Activated CD8-positive, alpha-beta memory T cell treated with anti-CD3 and anti-CD28 coated beads for 1 hour (primary cell): Measurements from ENCODE around the gene LYRM4.
A peak's percentile ranks its signal among the peaks of the same experiment; 100 is the strongest.

ENCODE experiments used
- DNase-seq, 2 donors: peaks; one replicate each; pipeline ENCODE4 v3.0.0-alpha.2; 2020; ENCODE audit warnings: low read depth in 1 of 2; ENCODE audit errors: extremely low read depth in 1 of 2

The LYRM4 gene

DNA sequence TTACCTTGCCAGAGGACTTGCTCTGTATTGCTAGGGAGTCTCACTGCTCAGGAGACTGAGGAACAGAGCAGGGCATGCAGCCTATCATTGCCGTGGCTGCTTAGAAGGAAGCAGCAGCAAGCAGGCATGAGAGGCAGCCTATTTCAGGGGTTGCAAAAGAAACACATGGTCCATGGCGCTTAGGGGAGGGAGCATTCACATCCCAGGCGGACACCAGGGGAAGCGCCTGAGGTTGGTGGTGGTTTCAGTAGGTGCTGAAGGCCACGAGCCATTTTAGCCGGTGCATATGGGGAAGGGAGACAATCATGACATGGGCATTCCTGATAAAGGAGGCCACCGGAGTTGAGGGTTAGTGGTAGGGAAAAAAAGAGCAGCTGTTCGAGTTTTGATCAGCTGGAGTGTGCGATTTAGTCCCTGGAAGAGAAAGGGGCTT, 21.5 kb upstream of the LYRM4 start:
- no peak for DNase-seq

GRCh38 chr6:5280920-5281319, 20.2 kb upstream of the LYRM4 start:
- DNase-seq, result no peak

GRCh38 chr6:5279891-5280338, 19.2 kb upstream of the LYRM4 start:
- DNase-seq, result no peak

GRCh38 chr6:5278565-5279120, 17.9 kb upstream of the LYRM4 start:
- DNase-seq, result no peak

DNA sequence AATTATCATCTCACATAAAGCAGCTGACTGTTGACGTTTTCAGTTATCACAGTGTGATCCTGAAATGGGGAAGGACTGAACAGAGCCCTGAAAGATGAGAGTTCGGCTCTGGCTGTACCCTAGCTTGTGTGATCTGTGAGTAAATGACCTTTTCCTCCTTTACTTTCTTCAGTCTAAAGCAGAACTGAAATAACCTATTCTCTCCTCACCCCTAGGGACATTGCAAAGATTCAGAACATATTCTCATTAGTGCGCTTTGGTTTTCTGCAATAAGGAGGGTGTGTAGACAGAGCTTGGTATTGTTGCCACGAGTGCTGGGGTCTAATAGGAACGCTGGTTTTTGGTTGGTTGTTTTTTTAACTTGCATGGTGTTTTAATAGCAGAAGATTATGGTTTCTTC, 17.3 kb upstream of the LYRM4 start:
- no peak for DNase-seq

- no peak for DNase-seq
Measured at GRCh38 chr6:5277589-5277988, 16.8 kb upstream of the LYRM4 start.

- no peak for DNase-seq
Measured at GRCh38 chr6:5276581-5276980, 15.8 kb upstream of the LYRM4 start.

DNA sequence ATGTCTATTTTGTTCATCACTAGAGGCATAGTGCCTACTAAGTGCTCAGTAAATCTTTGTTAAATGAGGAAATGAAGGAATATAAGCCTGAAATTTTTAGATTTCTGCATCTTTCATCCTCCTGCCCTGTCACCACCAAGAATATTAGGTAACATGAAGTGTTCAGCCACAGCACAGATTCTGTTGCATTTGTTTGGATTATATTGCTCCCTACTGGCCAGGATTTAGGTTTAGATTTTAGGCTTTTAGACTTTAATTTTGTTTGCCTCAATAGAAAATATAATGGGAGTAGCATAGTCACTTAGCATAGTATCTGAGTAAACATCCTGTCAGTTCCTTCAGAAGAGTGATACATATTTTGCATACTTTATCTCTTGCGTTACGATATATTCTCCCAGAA, 14.7 kb upstream of the LYRM4 start:
- DNase-seq, result no peak

DNA sequence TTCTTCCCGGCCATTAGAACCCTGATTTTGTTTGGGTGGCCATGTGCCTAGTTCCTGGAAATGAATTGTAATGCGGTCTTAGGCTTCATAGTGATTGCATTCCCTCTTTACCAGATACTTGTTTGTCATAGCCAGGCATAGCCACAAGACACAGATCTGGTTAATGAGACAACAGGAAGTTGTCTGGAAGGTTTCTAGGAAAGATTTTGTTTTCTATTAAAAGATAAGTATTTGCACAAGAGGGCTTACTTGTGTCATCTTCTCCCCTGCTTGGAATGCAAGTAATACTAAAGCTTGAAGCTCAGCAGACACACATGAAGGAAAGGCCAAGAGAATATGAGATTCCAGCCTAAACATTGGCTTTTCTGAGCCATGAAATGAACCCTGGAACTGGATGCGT, 13.5 kb upstream of the LYRM4 start:
- DNase-seq, result no peak

- no peak for DNase-seq
Measured at GRCh38 chr6:5271926-5272325, 11.2 kb upstream of the LYRM4 start.

- DNase-seq, result no peak
Measured at GRCh38 chr6:5270093-5270680, 9.4 kb upstream of the LYRM4 start.

- no peak for DNase-seq
Measured at GRCh38 chr6:5266423-5266822, 5.7 kb upstream of the LYRM4 start.

GRCh38 chr6:5261545-5262109, 877 bp upstream of the LYRM4 start:
- no peak for DNase-seq

DNA sequence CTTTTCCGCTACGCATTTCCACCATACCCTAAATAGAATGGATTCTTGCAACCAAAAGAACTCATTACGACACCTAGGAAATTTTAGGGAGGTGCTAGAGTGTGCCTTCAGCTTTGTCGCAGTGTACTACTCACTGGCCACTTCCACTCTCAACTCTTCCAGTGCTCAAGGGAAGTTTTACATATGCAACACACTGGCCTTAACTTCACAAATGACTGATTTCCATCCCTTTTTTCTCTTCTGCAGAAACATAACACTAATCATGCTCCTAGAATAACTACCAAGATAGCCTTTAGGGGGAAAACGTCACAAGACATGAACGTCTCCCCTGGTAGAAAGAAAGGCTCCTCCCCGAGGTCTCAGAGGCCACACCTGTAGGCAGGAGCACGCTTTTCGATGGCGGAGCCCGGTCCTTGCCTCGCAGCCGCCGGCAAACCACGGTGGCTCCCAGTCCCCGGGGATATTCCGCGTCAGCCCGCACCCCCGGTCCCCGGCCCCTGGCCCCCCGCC, 584 bp downstream of the LYRM4 start:
- peak; percentile 50 to 57 for DNase-seq

DNA sequence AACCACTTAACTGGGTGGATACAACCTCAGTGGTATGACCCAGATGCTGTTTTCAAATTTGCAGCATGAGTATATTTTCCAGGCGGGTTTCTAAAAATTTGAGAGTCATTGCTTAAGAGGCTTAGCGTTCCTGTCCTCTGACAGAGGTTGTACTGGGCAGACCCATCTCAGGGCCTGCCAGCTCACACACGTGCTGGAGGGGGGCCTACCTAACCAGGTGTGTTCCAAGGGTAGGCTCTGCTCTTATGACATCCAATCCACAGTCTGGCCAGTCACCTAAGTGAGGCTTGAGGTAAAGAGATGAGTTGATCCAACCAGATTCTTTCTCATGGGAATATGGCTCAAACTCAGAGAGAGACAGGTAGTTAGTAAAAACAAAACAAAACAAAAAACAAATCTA, 1.3 kb downstream of the LYRM4 start:
- no peak for DNase-seq

- DNase-seq, result no peak
Measured at GRCh38 chr6:5257400-5257799, 3.4 kb downstream of the LYRM4 start.

- DNase-seq, result no peak
Measured at GRCh38 chr6:5256952-5257351, 3.8 kb downstream of the LYRM4 start.

GRCh38 chr6:5250911-5251310, 9.8 kb downstream of the LYRM4 start:
- DNase-seq, result no peak

DNA sequence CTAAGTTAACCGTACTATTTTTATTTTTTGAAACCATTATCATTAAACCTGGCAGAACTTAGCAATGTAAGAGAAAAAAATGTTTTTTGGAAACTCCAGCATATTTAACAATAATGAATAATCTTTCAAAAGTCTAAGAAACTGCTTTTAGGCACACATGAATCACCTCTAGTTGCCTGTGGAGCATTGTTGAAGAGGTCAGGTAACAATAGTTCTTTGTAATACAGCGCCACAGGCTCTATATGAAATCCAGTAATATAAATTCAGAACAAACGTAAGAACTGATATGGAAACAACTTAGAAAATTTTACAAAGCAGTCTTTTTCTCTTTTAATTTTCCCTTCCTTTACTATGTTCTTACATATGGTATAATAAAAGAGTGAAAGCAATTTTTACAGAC, 10.3 kb downstream of the LYRM4 start:
- no peak for DNase-seq

DNA sequence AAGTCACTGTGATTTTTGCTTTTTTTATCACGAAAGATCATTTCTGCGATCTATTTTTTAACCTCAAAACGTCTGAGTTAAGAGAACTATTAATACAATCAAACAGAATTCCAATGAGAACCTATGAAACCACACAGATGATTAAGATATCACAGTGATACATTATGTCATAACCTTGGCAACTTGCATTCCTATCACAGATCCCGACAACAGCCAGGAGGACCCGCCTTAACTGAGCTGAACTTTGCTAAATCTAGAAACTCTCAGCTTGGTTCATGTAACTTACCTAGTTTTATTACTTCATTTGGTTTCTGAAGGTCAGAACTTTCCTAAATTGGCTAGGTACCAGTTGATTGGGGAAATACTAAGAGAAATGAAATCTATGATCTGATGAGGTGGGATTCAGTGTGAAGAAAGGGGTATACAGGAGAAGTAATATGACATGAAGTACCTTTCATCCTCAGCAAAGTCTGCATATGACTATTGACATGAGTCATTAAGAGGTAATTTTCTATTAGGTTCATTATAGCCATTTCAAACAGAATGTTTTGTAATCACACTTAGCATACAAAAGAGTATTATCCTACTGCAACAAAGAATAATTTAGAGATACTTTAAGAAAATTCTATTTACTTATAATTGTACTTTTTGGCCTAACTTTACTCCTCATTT, 11.2 kb downstream of the LYRM4 start:
- DNase-seq, result no peak

GRCh38 chr6:5248302-5249098, 12.2 kb downstream of the LYRM4 start:
- DNase-seq, result no peak
